Duodenal mucosa (tissue), 2 donors: ENCODE results near the gene PAFAH2.
A peak's percentile ranks its signal among the peaks of the same experiment; 100 is the strongest.
"Not testable (repeated sequence)": the region's sequence is repeated elsewhere in the genome, so short reads cannot be mapped to it uniquely, and the experiment has no call there.

Experiments
- H3K27ac ChIP-seq: one replicate; pipeline ENCODE4 v1.7.0; 2013; ENCODE audit warnings: low read depth, low read length
- H3K27me3 ChIP-seq, 2 donors: one replicate each; pipeline ENCODE4 v1.7.0; 2013; ENCODE audit warnings: low read length in 2 of 2, control low read depth in 1 of 2; ENCODE audit not compliant: insufficient read depth in 2 of 2, control insufficient read depth in 1 of 2
- H3K36me3 ChIP-seq, 2 donors: one replicate each; pipeline ENCODE4 v1.7.0; 2013; ENCODE audit warnings: low read length in 2 of 2, control low read depth in 1 of 2; ENCODE audit not compliant: insufficient read depth in 2 of 2, control insufficient read depth in 1 of 2
- H3K4me1 ChIP-seq, 2 donors: one replicate each; pipeline ENCODE4 v1.7.0; 2013; ENCODE audit warnings: low read length in 2 of 2, control low read depth in 1 of 2; ENCODE audit not compliant: insufficient read depth in 2 of 2, control insufficient read depth in 1 of 2
- H3K4me3 ChIP-seq, 2 donors: one replicate each; pipeline ENCODE4 v1.7.0; 2013; ENCODE audit warnings: low read length in 2 of 2, low read depth in 1 of 2
- H3K9ac ChIP-seq, 2 donors: one replicate each; pipeline ENCODE4 v1.7.0; 2013; ENCODE audit warnings: low read length in 2 of 2, low read depth in 1 of 2
- H3K9me3 ChIP-seq, 2 donors: one replicate each; pipeline ENCODE4 v1.7.0; 2013; ENCODE audit warnings: low read length in 2 of 2, control low read depth in 1 of 2; ENCODE audit not compliant: control insufficient read depth in 1 of 2

Gene PAFAH2

DNA sequence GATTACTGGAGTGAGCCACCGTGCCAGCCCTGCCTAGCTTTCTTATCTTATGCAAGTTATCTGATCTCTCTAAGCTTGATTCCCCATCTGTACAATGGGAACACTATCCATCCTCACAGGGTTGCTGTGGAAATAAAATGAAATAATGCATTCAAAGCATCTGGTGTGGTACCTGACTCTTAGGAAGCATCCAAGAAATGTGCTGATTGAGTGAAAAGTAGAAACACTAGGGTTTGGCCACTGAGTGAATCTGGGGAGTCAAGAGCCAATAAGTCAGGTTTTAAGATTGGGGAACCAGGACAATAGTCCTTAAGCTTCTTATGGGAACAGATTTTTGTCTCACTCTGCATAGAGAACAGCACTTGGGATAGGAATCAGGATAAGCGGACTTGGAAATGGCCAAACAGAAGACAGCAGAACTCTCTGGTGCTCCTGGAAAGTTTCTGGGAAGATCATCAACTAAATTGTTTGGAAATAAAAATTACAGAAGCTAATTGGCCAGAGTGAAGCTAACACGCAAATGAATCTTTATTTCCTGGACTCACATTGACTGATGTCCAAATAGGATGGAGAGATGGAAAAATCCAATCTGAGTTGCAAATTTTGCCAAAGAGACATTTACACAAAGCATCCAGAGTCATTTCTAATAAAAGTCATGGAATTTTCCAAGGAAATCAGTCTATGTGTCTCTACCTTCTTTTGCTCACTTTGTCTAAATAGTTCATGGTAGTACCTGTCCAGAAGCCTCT is 3.3 kb downstream of the PAFAH2 start:
- Histone ChIP-seq H3K27ac (no peak overlapping the region), H3K36me3 (peaks cover 5 to 7% of the 10 kb centered on the region in 2 donors), H3K9me3 (no peaks in the 10 kb centered on the region), H3K4me1 (peaks cover 16% of the 10 kb centered on the region in 2 donors), H3K27me3 (no peaks in the 10 kb centered on the region), H3K9ac (no peak overlapping the region), H3K4me3 (no peak overlapping the region)

DNA sequence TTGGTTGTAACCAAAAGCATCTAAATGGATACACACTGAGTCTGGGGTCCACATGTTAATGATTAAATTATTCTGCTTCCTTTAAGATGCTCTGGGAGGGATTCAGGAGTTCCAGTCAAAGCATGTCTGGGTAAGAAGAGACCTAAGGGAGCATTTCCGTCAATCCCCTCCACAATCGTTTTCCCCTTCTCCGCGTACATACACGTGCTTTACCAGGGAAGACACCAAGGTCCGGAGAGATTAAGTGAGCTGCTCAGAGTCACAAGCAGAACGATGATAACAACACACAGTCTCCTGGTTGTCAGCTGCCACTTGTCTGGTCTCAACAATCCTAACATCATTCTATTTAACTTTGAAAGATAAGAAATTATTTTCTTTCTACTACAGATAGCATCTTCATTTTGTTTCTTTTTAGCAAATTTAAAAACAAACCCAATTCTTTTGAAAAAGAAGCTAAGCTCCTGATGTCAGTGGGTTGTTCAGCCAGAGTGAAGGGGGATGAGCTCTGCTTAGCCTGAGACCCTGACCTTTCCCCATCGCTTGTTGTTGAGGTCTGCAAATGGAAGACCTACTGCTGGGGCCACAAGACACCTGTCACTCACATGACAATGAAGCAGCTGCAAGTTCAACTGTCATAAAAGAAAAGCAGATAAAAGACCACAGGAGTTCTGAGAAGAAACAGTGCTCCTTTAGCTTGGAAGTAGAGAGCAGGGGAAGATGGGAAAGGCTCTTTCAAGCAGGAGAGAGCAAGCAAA is 4.5 kb downstream of the PAFAH2 start:
- Histone ChIP-seq H3K4me1 (peaks cover 12% of the 10 kb centered on the region in 2 donors), H3K4me3 (no peak overlapping the region)

GRCh38 chr1:25992689-25993171 is 5.1 kb downstream of the PAFAH2 start:
- no peaks in the 10 kb centered on the region for H3K9me3 ChIP-seq
- H3K4me1 ChIP-seq, result peaks cover 9 to 12% of the 10 kb centered on the region in 2 donors
- peaks cover 9 to 21% of the 10 kb centered on the region in 2 donors for H3K36me3 ChIP-seq
- H3K27me3 ChIP-seq, result no peaks in the 10 kb centered on the region
- H3K27ac ChIP-seq, result no peak overlapping the region
- no peak overlapping the region for H3K4me3 ChIP-seq
- no peak overlapping the region for H3K9ac ChIP-seq

More for the DNA sequence above, 4.5 kb downstream of the PAFAH2 start:
- Histone ChIP-seq H3K27ac (no peak overlapping the region), H3K9ac (no peak overlapping the region), H3K36me3 (peaks cover 9 to 15% of the 10 kb centered on the region in 2 donors), H3K27me3 (no peaks in the 10 kb centered on the region), H3K9me3 (no peaks in the 10 kb centered on the region)

- peaks cover 9 to 25% of the 10 kb centered on the region in 2 donors for H3K36me3 ChIP-seq
- H3K9ac ChIP-seq, result no peak overlapping the region
- no peaks in the 10 kb centered on the region for H3K9me3 ChIP-seq
- H3K4me1 ChIP-seq, result peaks cover 7 to 9% of the 10 kb centered on the region in 2 donors
- no peaks in the 10 kb centered on the region for H3K27me3 ChIP-seq
- H3K27ac ChIP-seq, result no peak overlapping the region
- no peak overlapping the region for H3K4me3 ChIP-seq
Observed at GRCh38 chr1:25991937-25992688, 5.8 kb downstream of the PAFAH2 start.

- H3K27ac ChIP-seq, result no peak overlapping the region
- H3K9me3 ChIP-seq, result no peaks in the 10 kb centered on the region
- peak overlapping the region; percentile 7 to 31 for H3K9ac ChIP-seq
- no peaks in the 10 kb centered on the region for H3K27me3 ChIP-seq
- peaks cover 0 to 4% of the 10 kb centered on the region in 2 donors for H3K4me1 ChIP-seq
- H3K36me3 ChIP-seq, result peaks cover 9 to 25% of the 10 kb centered on the region in 2 donors
- H3K4me3 ChIP-seq, result peak overlapping the region; percentile 44 to 53
Observed at GRCh38 chr1:25990702-25991395, 7.0 kb downstream of the PAFAH2 start.

DNA sequence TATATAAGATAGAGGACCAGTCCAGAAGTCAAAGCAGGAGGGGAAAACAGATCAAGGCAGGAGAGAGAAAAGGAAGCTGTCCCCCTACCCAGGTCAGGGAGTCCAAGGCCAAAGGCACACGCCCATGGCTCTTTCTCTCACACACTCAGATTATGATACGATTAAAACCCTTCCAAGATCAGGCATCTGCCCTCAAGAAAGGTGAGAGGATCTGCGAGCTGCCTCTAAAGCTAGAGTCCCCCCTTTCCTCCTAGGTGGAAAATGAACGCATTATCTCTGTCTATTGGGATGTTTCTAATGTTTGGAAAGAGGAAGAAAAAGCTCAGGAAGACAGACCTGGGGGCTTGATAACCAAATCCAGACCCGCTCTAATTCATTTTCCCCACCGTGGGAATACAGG is 7.6 kb downstream of the PAFAH2 start:
- peak overlapping the region; percentile 44 to 53 for H3K4me3 ChIP-seq
- H3K27ac ChIP-seq, result no peak overlapping the region

GRCh38 chr1:25989440-25990234 is 8.2 kb downstream of the PAFAH2 start:
- Histone ChIP-seq H3K36me3 (peaks cover 14 to 34% of the 10 kb centered on the region in 2 donors), H3K27me3 (no peaks in the 10 kb centered on the region), H3K4me3 (no peak overlapping the region), H3K9ac (no peak overlapping the region), H3K9me3 (no peaks in the 10 kb centered on the region), H3K27ac (no peak overlapping the region), H3K4me1 (peaks cover 0 to 4% of the 10 kb centered on the region in 2 donors)

More for the DNA sequence above, 7.6 kb downstream of the PAFAH2 start:
- peaks cover 14 to 31% of the 10 kb centered on the region in 2 donors for H3K36me3 ChIP-seq
- H3K9ac ChIP-seq, result peak overlapping the region in 1 of 2 donors; percentile 31
- no peaks in the 10 kb centered on the region for H3K27me3 ChIP-seq
- H3K9me3 ChIP-seq, result no peaks in the 10 kb centered on the region
- H3K4me1 ChIP-seq, result peaks cover 0 to 4% of the 10 kb centered on the region in 2 donors

GRCh38 chr1:25987951-25988350 is 9.9 kb downstream of the PAFAH2 start:
- no peaks in the 10 kb centered on the region for H3K9me3 ChIP-seq
- no peak overlapping the region for H3K27ac ChIP-seq
- H3K9ac ChIP-seq, result no peak overlapping the region
- H3K27me3 ChIP-seq, result no peaks in the 10 kb centered on the region
- H3K4me3 ChIP-seq, result no peak overlapping the region
- H3K36me3 ChIP-seq, result peaks cover 14 to 46% of the 10 kb centered on the region in 2 donors
- H3K4me1 ChIP-seq, result peaks cover 0 to 4% of the 10 kb centered on the region in 2 donors

GRCh38 chr1:25986773-25987172 is 11.1 kb downstream of the PAFAH2 start:
- not testable (repeated sequence) for H3K9ac ChIP-seq, H3K4me1 ChIP-seq, H3K27ac ChIP-seq, H3K9me3 ChIP-seq, H3K27me3 ChIP-seq, H3K4me3 ChIP-seq
- H3K36me3 ChIP-seq, result peaks cover 25 to 58% of the 10 kb centered on the region in 2 donors
